IMR-90 (cell line): ENCODE results near the gene C1QTNF7.

Experiments
- CTCF ChIP-seq: conservative IDR thresholded peaks from 2 replicates; pipeline ENCODE4 v1.5.1; 2012; ENCODE audit warnings: mild to moderate bottlenecking, low read depth, low read length, improper control_type of control experiment
- MAZ ChIP-seq: IDR thresholded peaks from 2 replicates; pipeline ENCODE4 v1.6.1; 2012; ENCODE audit warnings: low read depth, mild to moderate bottlenecking, low read length, improper control_type of control experiment, moderate library complexity, borderline replicate concordance
- NFE2L2 ChIP-seq: fragments of 150-350 bp; IDR thresholded peaks from 2 replicates; pipeline ENCODE4 v1.6.1; 2016; ENCODE audit warnings: low read depth, mild to moderate bottlenecking, low read length
- POLR2A ChIP-seq: IDR thresholded peaks from 2 replicates; pipeline ENCODE4 v1.6.1; 2012; ENCODE audit warnings: mild to moderate bottlenecking, low read depth, low read length
- RFX5 ChIP-seq: IDR thresholded peaks from 2 replicates; pipeline ENCODE4 v1.8.0; 2012; ENCODE audit warnings: low read depth, mild to moderate bottlenecking, low read length, moderate library complexity
- USF2 ChIP-seq: fragments of 150-350 bp; IDR thresholded peaks from 2 replicates; pipeline ENCODE4 v1.6.1; 2017; ENCODE audit warnings: mild to moderate bottlenecking, antibody characterized with exemption, low read length, low read depth
- TF ChIP-seq, protein P1 (sequence below): fragments of 150-350 bp; IDR thresholded peaks from 2 replicates; pipeline ENCODE4 v1.6.1; 2016; ENCODE audit warnings: low read depth, mild to moderate bottlenecking, low read length, moderate library complexity, borderline replicate concordance

DNA sequence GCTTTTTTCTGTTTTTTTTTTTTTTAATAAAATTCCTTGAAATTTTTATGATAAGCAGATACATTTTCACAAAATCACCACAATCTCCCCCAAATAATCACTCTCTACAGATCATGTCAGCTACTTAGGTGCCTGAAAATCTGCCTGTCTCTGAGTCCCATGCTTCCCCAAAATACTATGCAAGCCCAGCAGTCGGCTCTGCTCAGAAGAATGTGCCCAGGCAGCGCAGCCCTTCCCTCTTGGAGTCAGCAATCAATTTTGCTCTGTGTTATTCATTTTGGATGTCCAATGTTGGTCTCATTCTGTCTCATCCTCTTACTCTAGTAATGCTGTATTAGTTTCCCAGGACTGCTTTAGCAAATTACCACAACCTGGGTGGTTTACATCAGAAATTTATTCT is 24.9 kb upstream of the C1QTNF7 start:
- TF ChIP-seq, protein P1, sequence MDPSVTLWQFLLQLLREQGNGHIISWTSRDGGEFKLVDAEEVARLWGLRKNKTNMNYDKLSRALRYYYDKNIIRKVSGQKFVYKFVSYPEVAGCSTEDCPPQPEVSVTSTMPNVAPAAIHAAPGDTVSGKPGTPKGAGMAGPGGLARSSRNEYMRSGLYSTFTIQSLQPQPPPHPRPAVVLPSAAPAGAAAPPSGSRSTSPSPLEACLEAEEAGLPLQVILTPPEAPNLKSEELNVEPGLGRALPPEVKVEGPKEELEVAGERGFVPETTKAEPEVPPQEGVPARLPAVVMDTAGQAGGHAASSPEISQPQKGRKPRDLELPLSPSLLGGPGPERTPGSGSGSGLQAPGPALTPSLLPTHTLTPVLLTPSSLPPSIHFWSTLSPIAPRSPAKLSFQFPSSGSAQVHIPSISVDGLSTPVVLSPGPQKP: no peak
- no peak for TF ChIP-seq CTCF
- TF ChIP-seq MAZ: no peak
- no peak for TF ChIP-seq POLR2A
- TF ChIP-seq NFE2L2: no peak
- no peak for TF ChIP-seq RFX5
- no peak for TF ChIP-seq USF2
